NCI-H1105 treated with DMSO at 0.1 percent for 48 hours (cell line): ENCODE results near the gene IL13.

ENCODE experiments used
- DNase-seq: peaks from one replicate; lab custom pipeline; 2025; lab: John Stamatoyannopoulos, UW

Gene IL13

GRCh38 chr5:132655821-132656773, 1.9 kb upstream of the IL13 start:
- no peak for DNase-seq

GRCh38 chr5:132656774-132657355, 1.1 kb upstream of the IL13 start:
- DNase-seq, result no peak

- DNase-seq, result no peak
These were observed 669 bp downstream of the IL13 start for GRCh38 chr5:132658381-132659302.

- no peak for DNase-seq
These were observed 1.9 kb downstream of the IL13 start for GRCh38 chr5:132659598-132660493.

- DNase-seq, result no peak
These were observed 3.4 kb downstream of the IL13 start for GRCh38 chr5:132661231-132662003.

GRCh38 chr5:132662004-132662401, 4.0 kb downstream of the IL13 start:
- DNase-seq, result no peak

- no peak for DNase-seq
These were observed 5.2 kb downstream of the IL13 start for GRCh38 chr5:132662925-132663770.

- DNase-seq, result no peak
These were observed 6.1 kb downstream of the IL13 start for GRCh38 chr5:132663771-132664695.

- no peak for DNase-seq
These were observed 6.8 kb downstream of the IL13 start for GRCh38 chr5:132664696-132665209.

- no peak for DNase-seq
These were observed 7.7 kb downstream of the IL13 start for GRCh38 chr5:132665574-132666080.

GRCh38 chr5:132666310-132667123, 8.5 kb downstream of the IL13 start:
- no peak for DNase-seq

- DNase-seq, result no peak
These were observed 9.3 kb downstream of the IL13 start for GRCh38 chr5:132667309-132667708.

GRCh38 chr5:132667761-132668705, 10.1 kb downstream of the IL13 start:
- DNase-seq, result no peak

GRCh38 chr5:132668706-132669454, 10.9 kb downstream of the IL13 start:
- DNase-seq, result no peak

GRCh38 chr5:132669455-132669820, 11.5 kb downstream of the IL13 start:
- DNase-seq, result no peak
